K562 (cell line): ENCODE results near the gene GALT. TPM values are rescaled to one million over a fixed set of nuclear protein-coding genes. Genes with fewer than 3 reads are reported as not detected.

Source experiments
- CCNT2 ChIP-seq: IDR thresholded peaks from 2 replicates; pipeline ENCODE4 v1.6.1; 2011; ENCODE audit warnings: borderline replicate concordance, low read depth, mild to moderate bottlenecking, moderate library complexity, mixed read lengths, low read length; ENCODE audit not compliant: insufficient read length; ENCODE audit errors: extremely low read depth
- ERF ChIP-seq: fragments of 450-650 bp; formaldehyde crosslinking; IDR thresholded peaks from 2 replicates; pipeline ENCODE4 v1.4.0; 2020; ENCODE audit warnings: mild to moderate bottlenecking, mixed read lengths
- HCFC1 ChIP-seq: IDR thresholded peaks from 2 replicates; pipeline ENCODE4 v1.6.1; 2012; ENCODE audit warnings: low read depth, low read length, improper control_type of control experiment
- NR2C1 ChIP-seq, 2 experiments: fragments of 450-650 bp; IDR thresholded peaks; 2 replicates each; pipeline ENCODE4 v1.6.1; 2017; ENCODE audit warnings: mild to moderate bottlenecking in 2 of 2, antibody characterized with exemption in 1 of 2, inconsistent platforms in 1 of 2, missing compliant biosample characterization in 1 of 2, missing genetic modification characterization in 1 of 2
- RBBP5 ChIP-seq: fragments of 200-600 bp; sonication (generic); IDR thresholded peaks from 2 replicates; pipeline ENCODE4 v1.6.1; 2012; ENCODE audit warnings: borderline replicate concordance, mild to moderate bottlenecking, low read length, control low read depth, inconsistent platforms; ENCODE audit not compliant: insufficient read depth, poor library complexity, severe bottlenecking
- SIX5 ChIP-seq, 2 experiments: IDR thresholded peaks; 2 replicates each; pipeline ENCODE4 v1.6.1; 2011; ENCODE audit warnings: low read length in 2 of 2, borderline replicate concordance in 1 of 2, low read depth in 1 of 2, mild to moderate bottlenecking in 1 of 2, moderate library complexity in 1 of 2; ENCODE audit not compliant: insufficient read depth in 1 of 2
- SMAD1 ChIP-seq: fragments of 150-350 bp; IDR thresholded peaks from 2 replicates; pipeline ENCODE4 v1.6.1; 2014; ENCODE audit warnings: low read length, low read depth; ENCODE audit not compliant: partially characterized antibody
- TAF9B ChIP-seq: fragments of 450-650 bp; IDR thresholded peaks from 2 replicates; pipeline ENCODE4 v1.6.1; 2018; ENCODE audit warnings: mild to moderate bottlenecking; ENCODE audit not compliant: partially characterized antibody
- ZNF507 ChIP-seq: conservative IDR thresholded peaks from 2 replicates; pipeline ENCODE4 v1.6.1; 2017; ENCODE audit warnings: missing genetic modification characterization, missing compliant biosample characterization
- ZNF830 ChIP-seq: fragments of 250-450 bp; sonication (Bioruptor Pico); IDR thresholded peaks from 2 replicates; pipeline ENCODE4 v1.5.0; 2021; ENCODE audit warnings: mild to moderate bottlenecking
- polyA plus RNA-seq, 8 experiments: library from polyadenylated mRNA; depleted of rRNA in 4 of 8; stranded (reverse) in 5 of 8; unstranded in 3 of 8; fragments of >200 nt; fragmentation: Nextera tagmentation in 2 of 8; fragmentation: Illumina TruSeq in 1 of 8; extraction: Ambion mirVana in 2 of 8; extraction: Trizol in 1 of 8; gene quantifications; 2 replicates each; pipeline versions ENCODE4 v1.2.1 to v1.2.3, GENCODE V29; 2011 to 2014; ENCODE audit warnings: inconsistent platforms in 1 of 8, missing spikeins in 1 of 8
- total RNA-seq, 7 experiments: library from RNA; depleted of rRNA in 6 of 7; stranded (reverse); fragments of >200 nt in 6 of 7; fragmentation: Illumina TruSeq in 2 of 7; extraction: Trizol in 2 of 7; gene quantifications; 2 replicates each; pipeline versions ENCODE4 v1.2.1 to v1.2.3, GENCODE V29; 2011 to 2021; ENCODE audit warnings: low replicate concordance in 1 of 7
- TF ChIP-seq, protein P1 (sequence below), 2 experiments: fragments of 450-650 bp; formaldehyde crosslinking in 1 of 2; IDR thresholded peaks; 2 replicates each; pipeline versions ENCODE4 v1.4.0 to v1.6.1; 2014 to 2020; ENCODE audit warnings: mild to moderate bottlenecking in 2 of 2, borderline replicate concordance in 1 of 2, low read depth in 1 of 2
- TF ChIP-seq, protein P2 (sequence below): sonication (generic); formaldehyde crosslinking; IDR thresholded peaks from 2 replicates; pipeline ENCODE4 v1.8.0; 2022; ENCODE audit warnings: mild to moderate bottlenecking, missing genetic modification reagents

GALT gene
- total and polyA plus RNA-seq, 9 of the 15 experiments (the other 6 are each of a cell fraction or from before 2014, with no cell fraction given): 7.3 to 29.2 (median 15.6) TPM

DNA sequence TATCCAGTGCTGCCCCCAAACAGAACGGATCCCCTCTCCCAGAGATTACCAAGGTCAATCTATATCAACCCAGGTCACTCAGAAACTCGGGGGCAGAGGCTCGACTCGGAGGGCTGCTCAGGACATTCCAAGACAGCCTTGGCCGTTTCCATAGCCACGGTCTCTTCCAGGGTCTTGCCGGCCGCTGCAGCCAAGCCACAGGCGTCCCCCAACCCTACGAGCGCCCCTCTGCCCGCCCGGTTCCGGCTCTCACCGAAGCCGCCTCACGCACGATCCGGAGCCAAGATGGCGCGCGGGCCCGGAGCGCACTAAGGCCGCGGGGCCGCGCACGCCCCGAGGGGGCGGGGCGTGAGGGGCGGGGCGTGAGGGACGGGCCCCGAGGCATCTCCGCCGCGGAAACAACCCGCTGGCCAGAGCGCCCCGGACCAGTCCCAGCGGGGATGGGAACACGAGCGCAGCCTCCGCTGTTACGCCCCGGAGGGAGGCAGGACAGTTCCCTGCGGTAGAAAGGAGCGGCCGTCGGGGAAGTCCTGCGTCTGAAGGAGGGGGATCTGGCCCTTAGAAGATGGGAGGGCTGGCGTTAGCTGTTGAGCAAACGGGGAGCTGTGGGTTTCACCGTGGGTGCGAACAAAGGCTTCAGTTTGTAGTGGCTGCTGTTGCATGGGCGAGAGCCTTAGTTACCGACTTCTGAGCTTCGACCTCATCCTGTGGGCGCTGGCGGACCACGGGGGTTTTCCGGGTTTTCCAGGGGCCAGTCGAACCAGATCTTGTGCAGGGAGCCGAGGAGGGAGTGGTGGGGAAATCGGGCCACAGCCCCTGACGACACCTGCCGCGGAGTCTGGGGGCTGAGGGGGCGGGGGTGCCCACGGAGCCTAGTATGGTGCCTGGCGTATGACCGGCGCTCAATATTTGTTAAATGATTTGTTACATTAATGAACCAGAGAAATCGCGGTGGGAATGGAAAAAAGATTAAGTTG is 34.4 kb upstream of the GALT start, which contains the start of gene RPP25L (continued):
- TF ChIP-seq TAF9B: peak; percentile 29
- peak; percentile 28 for TF ChIP-seq SMAD1
- no peak for TF ChIP-seq ZNF830
- TF ChIP-seq, protein P1, sequence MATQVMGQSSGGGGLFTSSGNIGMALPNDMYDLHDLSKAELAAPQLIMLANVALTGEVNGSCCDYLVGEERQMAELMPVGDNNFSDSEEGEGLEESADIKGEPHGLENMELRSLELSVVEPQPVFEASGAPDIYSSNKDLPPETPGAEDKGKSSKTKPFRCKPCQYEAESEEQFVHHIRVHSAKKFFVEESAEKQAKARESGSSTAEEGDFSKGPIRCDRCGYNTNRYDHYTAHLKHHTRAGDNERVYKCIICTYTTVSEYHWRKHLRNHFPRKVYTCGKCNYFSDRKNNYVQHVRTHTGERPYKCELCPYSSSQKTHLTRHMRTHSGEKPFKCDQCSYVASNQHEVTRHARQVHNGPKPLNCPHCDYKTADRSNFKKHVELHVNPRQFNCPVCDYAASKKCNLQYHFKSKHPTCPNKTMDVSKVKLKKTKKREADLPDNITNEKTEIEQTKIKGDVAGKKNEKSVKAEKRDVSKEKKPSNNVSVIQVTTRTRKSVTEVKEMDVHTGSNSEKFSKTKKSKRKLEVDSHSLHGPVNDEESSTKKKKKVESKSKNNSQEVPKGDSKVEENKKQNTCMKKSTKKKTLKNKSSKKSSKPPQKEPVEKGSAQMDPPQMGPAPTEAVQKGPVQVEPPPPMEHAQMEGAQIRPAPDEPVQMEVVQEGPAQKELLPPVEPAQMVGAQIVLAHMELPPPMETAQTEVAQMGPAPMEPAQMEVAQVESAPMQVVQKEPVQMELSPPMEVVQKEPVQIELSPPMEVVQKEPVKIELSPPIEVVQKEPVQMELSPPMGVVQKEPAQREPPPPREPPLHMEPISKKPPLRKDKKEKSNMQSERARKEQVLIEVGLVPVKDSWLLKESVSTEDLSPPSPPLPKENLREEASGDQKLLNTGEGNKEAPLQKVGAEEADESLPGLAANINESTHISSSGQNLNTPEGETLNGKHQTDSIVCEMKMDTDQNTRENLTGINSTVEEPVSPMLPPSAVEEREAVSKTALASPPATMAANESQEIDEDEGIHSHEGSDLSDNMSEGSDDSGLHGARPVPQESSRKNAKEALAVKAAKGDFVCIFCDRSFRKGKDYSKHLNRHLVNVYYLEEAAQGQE (IDR thresholded peaks at IDR 0.05; ENCODE audit: borderline replicate concordance): peak; percentile 60
- TF ChIP-seq, protein P1 (CRISPR knock-in tag; IDR thresholded peaks at IDR 0.05; ENCODE audit: low read depth): no peak
- TF ChIP-seq HCFC1: peak; percentile 24; the same call in 1 of the 2 replicates
- peak; percentile 26; the same call in 1 of the 2 replicates for TF ChIP-seq ERF
- TF ChIP-seq CCNT2: peak; percentile 64
- TF ChIP-seq NR2C1 (IDR thresholded peaks at IDR 0.05): no peak
- TF ChIP-seq NR2C1 (tag; IDR thresholded peaks at IDR 0.05): no peak
- TF ChIP-seq, protein P2, sequence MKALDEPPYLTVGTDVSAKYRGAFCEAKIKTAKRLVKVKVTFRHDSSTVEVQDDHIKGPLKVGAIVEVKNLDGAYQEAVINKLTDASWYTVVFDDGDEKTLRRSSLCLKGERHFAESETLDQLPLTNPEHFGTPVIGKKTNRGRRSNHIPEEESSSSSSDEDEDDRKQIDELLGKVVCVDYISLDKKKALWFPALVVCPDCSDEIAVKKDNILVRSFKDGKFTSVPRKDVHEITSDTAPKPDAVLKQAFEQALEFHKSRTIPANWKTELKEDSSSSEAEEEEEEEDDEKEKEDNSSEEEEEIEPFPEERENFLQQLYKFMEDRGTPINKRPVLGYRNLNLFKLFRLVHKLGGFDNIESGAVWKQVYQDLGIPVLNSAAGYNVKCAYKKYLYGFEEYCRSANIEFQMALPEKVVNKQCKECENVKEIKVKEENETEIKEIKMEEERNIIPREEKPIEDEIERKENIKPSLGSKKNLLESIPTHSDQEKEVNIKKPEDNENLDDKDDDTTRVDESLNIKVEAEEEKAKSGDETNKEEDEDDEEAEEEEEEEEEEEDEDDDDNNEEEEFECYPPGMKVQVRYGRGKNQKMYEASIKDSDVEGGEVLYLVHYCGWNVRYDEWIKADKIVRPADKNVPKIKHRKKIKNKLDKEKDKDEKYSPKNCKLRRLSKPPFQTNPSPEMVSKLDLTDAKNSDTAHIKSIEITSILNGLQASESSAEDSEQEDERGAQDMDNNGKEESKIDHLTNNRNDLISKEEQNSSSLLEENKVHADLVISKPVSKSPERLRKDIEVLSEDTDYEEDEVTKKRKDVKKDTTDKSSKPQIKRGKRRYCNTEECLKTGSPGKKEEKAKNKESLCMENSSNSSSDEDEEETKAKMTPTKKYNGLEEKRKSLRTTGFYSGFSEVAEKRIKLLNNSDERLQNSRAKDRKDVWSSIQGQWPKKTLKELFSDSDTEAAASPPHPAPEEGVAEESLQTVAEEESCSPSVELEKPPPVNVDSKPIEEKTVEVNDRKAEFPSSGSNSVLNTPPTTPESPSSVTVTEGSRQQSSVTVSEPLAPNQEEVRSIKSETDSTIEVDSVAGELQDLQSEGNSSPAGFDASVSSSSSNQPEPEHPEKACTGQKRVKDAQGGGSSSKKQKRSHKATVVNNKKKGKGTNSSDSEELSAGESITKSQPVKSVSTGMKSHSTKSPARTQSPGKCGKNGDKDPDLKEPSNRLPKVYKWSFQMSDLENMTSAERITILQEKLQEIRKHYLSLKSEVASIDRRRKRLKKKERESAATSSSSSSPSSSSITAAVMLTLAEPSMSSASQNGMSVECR: peak; percentile 60; the same call in 1 of the 2 replicates
- peak; percentile 37 for TF ChIP-seq RBBP5
- no peak for TF ChIP-seq SIX5 (IDR thresholded peaks at IDR 0.05; ENCODE audit: borderline replicate concordance in 1 of 2, insufficient read depth in 1 of 2, low read depth in 1 of 2, low read length in 2 of 2)
- no peak for TF ChIP-seq ZNF507
